CD4-positive, alpha-beta T cell (primary cell): ENCODE data around the gene ZNF385D. TPM values are rescaled to one million over a fixed set of nuclear protein-coding genes. Genes with fewer than 3 reads are reported as not detected.

ENCODE experiments used
- ATAC-seq: fragments of 200-7000 bp; cut with Tn5 transposase; one replicate; pipeline ENCODE4 v1.10.0; 2022; ENCODE audit warnings: mild to moderate bottlenecking; ENCODE audit not compliant: poor library complexity
- CTCF ChIA-PET: fragments of 350-600 bp; sonication (Branson Sonifier 250); formaldehyde crosslinking; loops from one replicate; lab custom pipeline; 2021; ENCODE audit warnings: antibody characterized with exemption, inconsistent platforms; lab: Charles Lee
- POLR2A ChIA-PET: fragments of 350-600 bp; sonication (Branson Sonifier 250); formaldehyde crosslinking; loops from one replicate; lab custom pipeline; 2021; ENCODE audit warnings: antibody characterized with exemption, inconsistent platforms; lab: Charles Lee
- DNase-seq, 14 experiments: peaks; one replicate each; pipeline ENCODE4 v3.0.0-alpha.2; 2013 to 2020; ENCODE audit warnings: mixed read lengths in 2 of 14
- H3K27ac ChIP-seq, 2 donors: one replicate each; pipeline versions ENCODE4 v1.5.1 to v1.7.0; 2013; ENCODE audit warnings: low read length in 2 of 2, low read depth in 1 of 2, mild to moderate bottlenecking in 1 of 2
- H3K27me3 ChIP-seq, 2 experiments: 1 replicate in 1 of 2; 2 replicates in 1 of 2; pipeline versions ENCODE4 v1.6.1 to v1.7.0; 2013; ENCODE audit warnings: low read length in 2 of 2, control low read depth in 1 of 2, mild to moderate bottlenecking in 1 of 2, moderate library complexity in 1 of 2; ENCODE audit not compliant: insufficient read depth in 2 of 2, control insufficient read depth in 1 of 2
- H3K36me3 ChIP-seq: one replicate; pipeline ENCODE4 v1.6.1; 2013; ENCODE audit warnings: low read length, control low read depth; ENCODE audit not compliant: insufficient read depth
- H3K4me1 ChIP-seq: one replicate; pipeline ENCODE4 v1.6.1; 2013; ENCODE audit warnings: low read length, control low read depth; ENCODE audit not compliant: insufficient read depth
- H3K4me3 ChIP-seq: one replicate; pipeline ENCODE4 v1.5.1; 2013; ENCODE audit warnings: mild to moderate bottlenecking, low read length, moderate library complexity
- H3K9me3 ChIP-seq, 2 experiments: 1 replicate in 1 of 2; 2 replicates in 1 of 2; pipeline versions ENCODE4 v1.6.1 to v1.7.0; 2013; ENCODE audit warnings: low read length in 2 of 2, mild to moderate bottlenecking in 2 of 2, control low read depth in 1 of 2, moderate library complexity in 1 of 2; ENCODE audit not compliant: control insufficient read depth in 1 of 2, insufficient read depth in 1 of 2
- H3K27ac Mint-ChIP-seq: one replicate; pipeline ENCODE4 v1.8.0; 2020; ENCODE audit warnings: mixed read lengths
- H3K27me3 Mint-ChIP-seq: one replicate; pipeline ENCODE4 v1.8.0; 2021; ENCODE audit warnings: mixed read lengths
- H3K36me3 Mint-ChIP-seq: one replicate; pipeline ENCODE4 v1.8.0; 2021; ENCODE audit warnings: low read depth, mixed read lengths
- H3K4me1 Mint-ChIP-seq: one replicate; pipeline ENCODE4 v1.8.0; 2021; ENCODE audit warnings: low read depth, mixed read lengths
- H3K4me3 Mint-ChIP-seq: one replicate; pipeline ENCODE4 v1.8.0; 2020; ENCODE audit warnings: mild to moderate bottlenecking, mixed read lengths
- H3K9me3 Mint-ChIP-seq: one replicate; pipeline ENCODE4 v1.8.0; 2020; ENCODE audit warnings: mixed read lengths
- CTCF ChIP-seq: fragments of 200-600 bp; IDR thresholded peaks from one replicate; pipeline ENCODE4 v1.8.0; 2022; ENCODE audit warnings: antibody characterized with exemption, mild to moderate bottlenecking
- intact Hi-C, 2 experiments: fragments of 100-400 bp; cut with DNase I in 1 of 2; cut with micrococcal nuclease in 1 of 2; formaldehyde crosslinking; loops; one replicate each; pipeline versions ENCODE4 v1.15.1 to v1.9.0; 2023 to 2025; cut with DNase I, micrococcal nuclease
- total RNA-seq, 174 experiments: library from RNA in 2 of 174; stranded (reverse) in 2 of 174; gene quantifications; one replicate each; pipeline ENCODE4 v1.2.3 and lab custom pipeline; 2021 to 2026

The ZNF385D gene
- total RNA-seq, 2 experiments from 2014 or later: not detected

- no peaks in the 10 kb centered on the region for H3K4me1 ChIP-seq
- H3K27me3 ChIP-seq: no peaks in the 10 kb centered on the region
- no peak for TF ChIP-seq CTCF
- H3K36me3 ChIP-seq: no peaks in the 10 kb centered on the region
- ATAC-seq (no peak), DNase-seq (no peak)
- H3K9me3 ChIP-seq: no peaks in the 10 kb centered on the region
- POLR2A ChIA-PET: no interaction called here
- H3K27me3 Mint-ChIP-seq: no peaks in the 10 kb centered on the region
- H3K27ac Mint-ChIP-seq: no peak overlapping the region
- H3K4me3 Mint-ChIP-seq: no peak overlapping the region
- intact Hi-C loops: no loop called here
- no peak overlapping the region for H3K27ac ChIP-seq
- no peaks in the 10 kb centered on the region for H3K4me1 Mint-ChIP-seq
- peaks cover 3% of the 10 kb centered on the region for H3K9me3 Mint-ChIP-seq
- CTCF ChIA-PET: no interaction called here
- H3K4me3 ChIP-seq: no peak overlapping the region
- no peaks in the 10 kb centered on the region for H3K36me3 Mint-ChIP-seq
These were observed 233.8 kb downstream of the ZNF385D start for GRCh38 chr3:21517184-21517583.

GRCh38 chr3:21515417-21515816 is 235.6 kb downstream of the ZNF385D start:
- H3K27me3 Mint-ChIP-seq: no peaks in the 10 kb centered on the region
- H3K4me3 Mint-ChIP-seq: no peak overlapping the region
- no peak overlapping the region for H3K27ac ChIP-seq
- peaks cover 6% of the 10 kb centered on the region for H3K9me3 Mint-ChIP-seq
- no peak for TF ChIP-seq CTCF
- H3K27me3 ChIP-seq: no peaks in the 10 kb centered on the region
- no peaks in the 10 kb centered on the region for H3K36me3 Mint-ChIP-seq
- ChIA-PET POLR2A (no interaction called here), CTCF (no interaction called here)
- no peaks in the 10 kb centered on the region for H3K36me3 ChIP-seq
- H3K27ac Mint-ChIP-seq: no peak overlapping the region
- no peak for ATAC-seq
- intact Hi-C loops: no loop called here
- no peaks in the 10 kb centered on the region for H3K9me3 ChIP-seq
- H3K4me1 ChIP-seq: no peaks in the 10 kb centered on the region
- DNase-seq: no peak
- H3K4me1 Mint-ChIP-seq: no peaks in the 10 kb centered on the region
- no peak overlapping the region for H3K4me3 ChIP-seq

- Histone ChIP-seq H3K9me3 (no peaks in the 10 kb centered on the region), H3K4me3 (no peak overlapping the region), H3K36me3 (no peaks in the 10 kb centered on the region), H3K4me1 (no peaks in the 10 kb centered on the region), H3K27ac (no peak overlapping the region), H3K27me3 (no peaks in the 10 kb centered on the region)
- ATAC-seq: no peak
- CTCF ChIA-PET: no interaction called here
- POLR2A ChIA-PET: no interaction called here
- no peaks in the 10 kb centered on the region for H3K4me1 Mint-ChIP-seq
- H3K36me3 Mint-ChIP-seq: no peaks in the 10 kb centered on the region
- DNase-seq: peak in 1 of 14 experiments; percentile 10
- H3K9me3 Mint-ChIP-seq: peaks cover 10% of the 10 kb centered on the region
- H3K4me3 Mint-ChIP-seq: no peak overlapping the region
- no peaks in the 10 kb centered on the region for H3K27me3 Mint-ChIP-seq
- intact Hi-C loops: no loop called here
- no peak for TF ChIP-seq CTCF
- no peak overlapping the region for H3K27ac Mint-ChIP-seq
These were observed 241.1 kb downstream of the ZNF385D start for GRCh38 chr3:21509731-21510470.
